WTC11 (cell line): ENCODE results near the gene TSC22D3.

ENCODE experiments used
- CTCF ChIP-seq: fragments of 200-600 bp; IDR thresholded peaks from 2 replicates; pipeline ENCODE4 v1.8.0; 2022; ENCODE audit warnings: antibody characterized with exemption
- GTF2I ChIP-seq: fragments of 250-450 bp; sonication (Bioruptor Pico); conservative IDR thresholded peaks from 2 replicates; pipeline ENCODE4 v1.4.0; 2021; ENCODE audit warnings: mild to moderate bottlenecking
- NR2C2 ChIP-seq: sonication (generic); formaldehyde crosslinking; IDR thresholded peaks from 2 replicates; pipeline ENCODE4 v1.8.0; 2022; ENCODE audit warnings: mild to moderate bottlenecking, missing genetic modification reagents
- RELA ChIP-seq: sonication (generic); formaldehyde crosslinking; IDR thresholded peaks from 2 replicates; pipeline ENCODE4 v1.8.1; 2022; ENCODE audit warnings: missing genetic modification reagents, mild to moderate bottlenecking, borderline replicate concordance
- TP53 ChIP-seq: sonication (generic); formaldehyde crosslinking; IDR thresholded peaks from 2 replicates; pipeline ENCODE4 v1.8.1; 2023; ENCODE audit warnings: mild to moderate bottlenecking, missing genetic modification reagents
- USF1 ChIP-seq: sonication (generic); formaldehyde crosslinking; IDR thresholded peaks from 2 replicates; pipeline ENCODE4 v1.8.0; 2022; ENCODE audit warnings: mild to moderate bottlenecking, missing genetic modification reagents
- ZNF219 ChIP-seq: sonication (generic); formaldehyde crosslinking; IDR thresholded peaks from 2 replicates; pipeline ENCODE4 v1.8.0; 2023; ENCODE audit warnings: missing genetic modification reagents, mild to moderate bottlenecking, borderline replicate concordance
- ZNF263 ChIP-seq: sonication (generic); formaldehyde crosslinking; IDR thresholded peaks from 2 replicates; pipeline ENCODE4 v1.8.1; 2022; ENCODE audit warnings: low read depth, mild to moderate bottlenecking, moderate library complexity, missing genetic modification reagents
- TF ChIP-seq, protein P1 (sequence below): fragments of 250-450 bp; sonication (Bioruptor Pico); IDR thresholded peaks from 2 replicates; pipeline ENCODE4 v1.8.0; 2021; ENCODE audit warnings: mild to moderate bottlenecking
- TF ChIP-seq, protein P2 (sequence below): sonication (generic); formaldehyde crosslinking; IDR thresholded peaks from 2 replicates; pipeline ENCODE4 v1.8.1; 2023; ENCODE audit warnings: mild to moderate bottlenecking, missing genetic modification reagents, moderate library complexity

- TF ChIP-seq, protein P1, sequence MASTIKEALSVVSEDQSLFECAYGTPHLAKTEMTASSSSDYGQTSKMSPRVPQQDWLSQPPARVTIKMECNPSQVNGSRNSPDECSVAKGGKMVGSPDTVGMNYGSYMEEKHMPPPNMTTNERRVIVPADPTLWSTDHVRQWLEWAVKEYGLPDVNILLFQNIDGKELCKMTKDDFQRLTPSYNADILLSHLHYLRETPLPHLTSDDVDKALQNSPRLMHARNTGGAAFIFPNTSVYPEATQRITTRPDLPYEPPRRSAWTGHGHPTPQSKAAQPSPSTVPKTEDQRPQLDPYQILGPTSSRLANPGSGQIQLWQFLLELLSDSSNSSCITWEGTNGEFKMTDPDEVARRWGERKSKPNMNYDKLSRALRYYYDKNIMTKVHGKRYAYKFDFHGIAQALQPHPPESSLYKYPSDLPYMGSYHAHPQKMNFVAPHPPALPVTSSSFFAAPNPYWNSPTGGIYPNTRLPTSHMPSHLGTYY: no peak
- TF ChIP-seq ZNF219 (CRISPR knock-in tag) (no peak), TP53 (CRISPR knock-in tag) (no peak), CTCF (no peak), ZNF263 (CRISPR knock-in tag) (no peak), USF1 (no peak), NR2C2 (CRISPR knock-in tag) (no peak), RELA (CRISPR knock-in tag) (no peak), GTF2I (CRISPR knock-in tag) (no peak)
- TF ChIP-seq, protein P2, sequence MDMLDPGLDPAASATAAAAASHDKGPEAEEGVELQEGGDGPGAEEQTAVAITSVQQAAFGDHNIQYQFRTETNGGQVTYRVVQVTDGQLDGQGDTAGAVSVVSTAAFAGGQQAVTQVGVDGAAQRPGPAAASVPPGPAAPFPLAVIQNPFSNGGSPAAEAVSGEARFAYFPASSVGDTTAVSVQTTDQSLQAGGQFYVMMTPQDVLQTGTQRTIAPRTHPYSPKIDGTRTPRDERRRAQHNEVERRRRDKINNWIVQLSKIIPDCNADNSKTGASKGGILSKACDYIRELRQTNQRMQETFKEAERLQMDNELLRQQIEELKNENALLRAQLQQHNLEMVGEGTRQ (CRISPR knock-in tag): no peak
These were observed at the start of gene TSC22D3 for GRCh38 chrX:107775734-107776511.
